Glomerular visceral epithelial cell (primary cell): ENCODE results near the gene ZNF385A.

Experiments
- DNase-seq: peaks from one replicate; pipeline ENCODE4 v3.0.0-alpha.2; 2016; ENCODE audit errors: extremely low spot score

Gene ZNF385A

GRCh38 chr12:54392485-54393206 lies 8.1 kb upstream of the ZNF385A start:
- DNase-seq: no peak

- DNase-seq: no peak
These were observed 6.4 kb upstream of the ZNF385A start for GRCh38 chr12:54390668-54391551.

GRCh38 chr12:54390176-54390667 lies 5.7 kb upstream of the ZNF385A start:
- no peak for DNase-seq

- no peak for DNase-seq
These were observed 5.2 kb upstream of the ZNF385A start for GRCh38 chr12:54389607-54390175.

- no peak for DNase-seq
These were observed 4.6 kb upstream of the ZNF385A start for GRCh38 chr12:54389134-54389508.

- no peak for DNase-seq
These were observed 4.0 kb upstream of the ZNF385A start for GRCh38 chr12:54388237-54389133.

GRCh38 chr12:54387114-54387467 lies 2.6 kb upstream of the ZNF385A start:
- DNase-seq: no peak

GRCh38 chr12:54386403-54387113 lies 2.0 kb upstream of the ZNF385A start:
- DNase-seq: no peak

- DNase-seq: no peak
These were observed 850 bp upstream of the ZNF385A start for GRCh38 chr12:54385251-54385914.

GRCh38 chr12:54383041-54383609 lies 1.4 kb downstream of the ZNF385A start:
- DNase-seq: peak; percentile 30

GRCh38 chr12:54381136-54381535 lies 3.4 kb downstream of the ZNF385A start:
- DNase-seq: no peak

GRCh38 chr12:54379398-54380201 lies 4.9 kb downstream of the ZNF385A start:
- peak; percentile 86 for DNase-seq

GRCh38 chr12:54378796-54379397 lies 5.6 kb downstream of the ZNF385A start:
- peak; percentile 60 for DNase-seq

GRCh38 chr12:54377797-54378515 lies 6.6 kb downstream of the ZNF385A start:
- DNase-seq: no peak

- DNase-seq: no peak
These were observed 7.5 kb downstream of the ZNF385A start for GRCh38 chr12:54377007-54377406.

GRCh38 chr12:54376596-54376995 lies 7.9 kb downstream of the ZNF385A start:
- DNase-seq: no peak

GRCh38 chr12:54375259-54375579 lies 9.3 kb downstream of the ZNF385A start:
- no peak for DNase-seq

GRCh38 chr12:54374562-54375258 lies 9.8 kb downstream of the ZNF385A start:
- DNase-seq: no peak
